ENCODE results near the gene RNF146.

DNA sequence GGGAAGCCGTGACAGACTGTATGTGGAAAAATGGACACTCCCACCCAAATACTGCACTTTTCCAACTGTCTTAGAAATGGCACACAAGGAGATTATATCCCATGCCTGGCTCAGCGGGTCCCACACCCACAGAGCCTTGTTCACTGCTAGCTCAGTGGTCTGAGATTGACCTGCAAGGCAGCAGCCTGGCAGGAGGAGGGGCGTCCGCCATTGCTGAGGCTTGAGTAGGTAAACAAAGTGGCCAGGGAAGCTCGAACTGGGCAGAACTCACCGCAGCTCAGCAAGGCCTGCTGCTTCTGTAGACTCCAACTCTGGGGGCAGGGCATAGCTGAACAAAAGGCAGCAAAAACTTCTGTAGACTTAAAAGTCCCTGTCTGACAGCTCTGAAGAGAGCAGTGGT is 11.4 kb upstream of the RNF146 start:
- TF ChIP-seq, protein P1, sequence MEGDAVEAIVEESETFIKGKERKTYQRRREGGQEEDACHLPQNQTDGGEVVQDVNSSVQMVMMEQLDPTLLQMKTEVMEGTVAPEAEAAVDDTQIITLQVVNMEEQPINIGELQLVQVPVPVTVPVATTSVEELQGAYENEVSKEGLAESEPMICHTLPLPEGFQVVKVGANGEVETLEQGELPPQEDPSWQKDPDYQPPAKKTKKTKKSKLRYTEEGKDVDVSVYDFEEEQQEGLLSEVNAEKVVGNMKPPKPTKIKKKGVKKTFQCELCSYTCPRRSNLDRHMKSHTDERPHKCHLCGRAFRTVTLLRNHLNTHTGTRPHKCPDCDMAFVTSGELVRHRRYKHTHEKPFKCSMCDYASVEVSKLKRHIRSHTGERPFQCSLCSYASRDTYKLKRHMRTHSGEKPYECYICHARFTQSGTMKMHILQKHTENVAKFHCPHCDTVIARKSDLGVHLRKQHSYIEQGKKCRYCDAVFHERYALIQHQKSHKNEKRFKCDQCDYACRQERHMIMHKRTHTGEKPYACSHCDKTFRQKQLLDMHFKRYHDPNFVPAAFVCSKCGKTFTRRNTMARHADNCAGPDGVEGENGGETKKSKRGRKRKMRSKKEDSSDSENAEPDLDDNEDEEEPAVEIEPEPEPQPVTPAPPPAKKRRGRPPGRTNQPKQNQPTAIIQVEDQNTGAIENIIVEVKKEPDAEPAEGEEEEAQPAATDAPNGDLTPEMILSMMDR (IDR thresholded peaks at IDR 0.05) = no peak
- TF ChIP-seq POLR2A (IDR thresholded peaks at IDR 0.05) = no peak
- TF ChIP-seq POLR2AphosphoS5 (IDR thresholded peaks at IDR 0.05) = no peak

Measured in sigmoid colon (tissue), 4 donors.